Stimulated activated CD8-positive, alpha-beta memory T cell treated with anti-CD3 and anti-CD28 coated beads, Interleukin-2, amount 100 ng/mL, for 48 hours (primary cell): ENCODE results near the gene KANSL1L.

Experiments
- DNase-seq, 2 donors: peaks; one replicate each; pipeline ENCODE4 v3.0.0-alpha.2; 2020; ENCODE audit warnings: low read depth in 2 of 2

KANSL1L gene

GRCh38 chr2:210000464-210001324, 170.5 kb downstream of the KANSL1L start:
- no peak for DNase-seq

- no peak for DNase-seq
Observed at GRCh38 chr2:209998596-209998995, 172.6 kb downstream of the KANSL1L start.

DNA sequence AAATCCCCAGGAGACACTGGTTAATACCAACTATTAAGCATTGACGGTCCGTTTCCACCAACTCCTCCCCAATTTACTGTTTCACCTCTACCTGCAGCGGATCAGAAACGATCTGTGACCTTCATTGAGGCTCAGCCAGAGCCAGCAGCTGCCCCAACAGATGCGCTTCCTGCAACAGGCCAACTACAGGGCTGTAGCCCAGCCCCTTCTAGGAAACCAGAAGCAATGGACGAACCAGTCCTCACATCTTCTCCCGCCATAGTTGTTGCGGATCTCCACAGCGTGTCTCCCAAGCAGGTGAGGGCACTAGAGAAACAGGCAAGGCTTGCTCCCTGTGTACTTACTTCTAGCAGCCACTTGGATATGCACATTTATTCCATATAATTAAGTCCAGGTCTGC, 177.2 kb downstream of the KANSL1L start:
- no peak for DNase-seq

GRCh38 chr2:209990838-209991237, 180.4 kb downstream of the KANSL1L start:
- DNase-seq: no peak

DNA sequence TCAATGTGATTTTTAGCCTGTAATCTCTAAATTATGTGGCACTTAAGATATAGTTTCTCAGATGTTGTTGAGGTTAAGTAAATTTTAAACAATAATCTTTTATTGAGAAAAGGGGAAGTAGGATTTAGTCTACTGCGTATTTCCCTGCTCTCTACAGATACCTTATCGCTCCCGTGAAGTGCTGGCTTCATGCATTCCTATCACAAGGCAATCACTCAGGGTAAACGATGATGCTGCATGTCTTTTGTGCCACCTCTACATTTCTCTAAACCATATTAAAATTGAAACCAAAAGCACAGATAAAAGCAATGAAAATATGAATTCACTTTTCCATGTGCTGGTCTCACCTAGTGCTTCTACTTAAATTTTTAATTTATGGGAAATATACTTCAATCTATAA, 183.2 kb downstream of the KANSL1L start:
- no peak for DNase-seq

GRCh38 chr2:209986415-209986814, 184.8 kb downstream of the KANSL1L start:
- DNase-seq: no peak

DNA sequence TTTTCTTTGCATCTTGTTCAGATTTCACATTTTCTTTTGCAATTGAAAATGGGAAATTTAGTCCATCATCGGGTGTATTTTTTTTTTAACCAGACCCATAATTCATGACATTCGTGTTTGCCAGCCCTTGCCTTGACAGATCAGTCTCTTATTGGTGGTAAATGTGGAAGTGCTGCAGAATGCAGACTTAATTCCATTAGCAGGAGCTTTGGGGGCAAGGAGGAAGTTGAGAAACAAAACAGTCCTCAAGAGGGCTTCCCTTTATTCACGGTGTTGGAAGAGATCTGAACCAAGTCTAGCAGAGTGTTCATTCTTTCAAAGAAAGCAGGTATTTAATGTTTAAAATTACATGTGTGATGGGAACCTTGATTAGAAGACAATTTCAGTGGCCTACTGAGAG, 185.3 kb downstream of the KANSL1L start:
- no peak for DNase-seq

DNA sequence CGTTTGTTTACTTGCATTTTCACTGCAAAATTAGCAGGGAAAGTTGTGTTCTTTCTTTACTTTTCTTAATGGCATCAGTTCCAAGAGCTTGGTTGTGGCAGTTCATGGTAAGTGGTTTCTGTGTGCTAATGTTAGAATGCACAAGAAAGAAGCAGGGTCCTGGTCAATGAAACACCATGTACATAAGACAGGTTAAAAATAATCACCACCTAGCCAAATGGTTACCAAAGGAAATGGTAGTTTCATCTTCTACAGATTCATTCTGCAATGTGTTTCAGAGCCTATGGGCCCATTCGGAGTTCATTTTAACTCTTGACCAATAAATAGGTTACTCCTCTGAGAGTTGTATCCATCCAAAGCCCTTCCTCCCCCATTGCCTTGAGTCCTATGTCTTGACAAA, 186.9 kb downstream of the KANSL1L start:
- no peak for DNase-seq

DNA sequence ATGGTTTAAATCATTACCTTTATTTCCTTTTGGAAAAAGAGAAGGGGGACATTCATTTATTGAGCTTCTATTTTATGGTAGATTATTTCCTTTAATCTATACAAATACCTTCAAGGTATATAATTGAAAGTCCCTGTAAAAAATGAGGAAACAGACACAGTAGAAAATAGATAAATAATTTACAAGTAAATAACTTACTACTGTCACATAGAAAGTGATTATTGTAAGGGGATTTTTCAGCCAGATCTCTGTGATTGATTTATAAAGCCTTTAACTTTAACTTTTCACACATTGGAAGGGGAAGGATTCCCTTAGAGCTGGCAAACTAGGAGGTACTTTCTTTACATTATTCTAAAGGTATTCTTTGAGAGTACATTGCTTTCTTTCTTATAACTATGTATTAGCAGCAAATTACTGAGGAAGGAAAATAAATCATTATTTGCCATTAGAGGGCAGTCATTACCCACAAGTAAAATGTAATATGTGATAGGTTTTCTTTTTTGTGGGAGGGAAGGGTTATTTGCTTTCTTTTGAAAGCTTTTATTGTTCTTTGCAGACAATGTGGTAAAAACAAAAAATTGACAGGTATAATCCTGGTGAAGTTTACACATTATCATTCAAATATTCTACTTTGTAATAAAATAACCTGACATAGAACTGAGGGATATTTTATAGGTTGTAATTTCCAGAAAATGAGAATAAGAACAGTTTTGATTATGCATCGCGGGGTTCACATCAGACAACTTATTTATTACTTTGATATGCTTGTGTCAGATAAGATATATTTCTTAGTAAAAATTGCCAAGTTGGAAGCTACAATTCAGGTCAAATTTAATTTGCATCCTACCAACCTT, 193.6 kb downstream of the KANSL1L start:
- DNase-seq: no peak

GRCh38 chr2:209976698-209977385, 194.4 kb downstream of the KANSL1L start:
- no peak for DNase-seq

GRCh38 chr2:209974576-209974975, 196.6 kb downstream of the KANSL1L start:
- no peak for DNase-seq

DNA sequence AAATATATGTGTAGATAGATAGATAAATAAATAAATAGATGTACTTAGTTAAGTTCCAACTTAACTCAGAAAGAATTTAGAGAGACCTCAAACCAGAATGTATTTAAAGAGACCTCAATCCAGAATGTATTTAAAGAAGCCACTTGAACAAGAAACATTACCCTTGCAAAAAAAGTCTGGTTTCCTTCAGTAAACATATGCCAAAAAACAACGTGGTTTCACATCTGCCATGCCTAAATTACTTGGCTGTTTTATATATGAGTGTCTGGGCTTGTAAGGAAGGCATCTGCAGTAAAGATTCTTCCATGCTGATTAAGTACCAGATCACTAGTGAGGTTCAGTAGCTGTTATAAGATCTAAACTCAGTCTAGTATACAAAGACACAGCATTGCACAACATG, 197.9 kb downstream of the KANSL1L start:
- no peak for DNase-seq
